Neural crest cell (in vitro differentiated cells): Measurements from ENCODE around the gene ROBO3. TPM values are rescaled to one million over a fixed set of nuclear protein-coding genes. Genes with fewer than 3 reads are reported as not detected.
A peak's percentile ranks its signal among the peaks of the same experiment; 100 is the strongest.

Experiments
- DNase-seq: peaks from one replicate; pipeline ENCODE4 v3.0.0; 2021; ENCODE audit warnings: low read depth, mixed read lengths, low spot score
- H3K27ac Mint-ChIP-seq: one replicate; pipeline ENCODE4 v1.8.0; 2021; ENCODE audit warnings: mild to moderate bottlenecking, mixed read lengths; ENCODE audit not compliant: unreplicated experiment
- H3K27me3 Mint-ChIP-seq: 2 replicates; pipeline ENCODE4 v1.8.0; 2021; ENCODE audit warnings: low read depth, mild to moderate bottlenecking, mixed read lengths
- H3K36me3 Mint-ChIP-seq: 2 replicates; pipeline ENCODE4 v1.8.0; 2021; ENCODE audit warnings: low read depth, mild to moderate bottlenecking, mixed read lengths
- H3K4me1 Mint-ChIP-seq: 2 replicates; pipeline ENCODE4 v1.8.0; 2021; ENCODE audit warnings: mixed read lengths
- H3K4me3 Mint-ChIP-seq: one replicate; pipeline ENCODE4 v1.8.0; 2021; ENCODE audit warnings: mild to moderate bottlenecking, mixed read lengths
- H3K9me3 Mint-ChIP-seq: 2 replicates; pipeline ENCODE4 v1.8.0; 2021; ENCODE audit warnings: mixed read lengths
- total RNA-seq: library from RNA; stranded (reverse); gene quantifications from 2 replicates; pipeline ENCODE4 v1.2.1, GENCODE V29; 2021
- TF ChIP-seq, protein P1 (sequence below): fragments of 200-600 bp; sonication (generic); conservative IDR thresholded peaks from 2 replicates; pipeline ENCODE4 v1.5.0; 2021; ENCODE audit warnings: antibody characterized with exemption, mild to moderate bottlenecking

ROBO3 gene
- total RNA-seq, 1 donor from 2014 or later, result 19.7 TPM

GRCh38 chr11:124863137-124863825 lies 2.0 kb upstream of the ROBO3 start:
- DNase-seq, result no peak
- Mint-ChIP-seq H3K4me1 (peaks cover 11% of the 10 kb centered on the region), H3K36me3 (no peaks in the 10 kb centered on the region), H3K27ac (no peak overlapping the region), H3K4me3 (no peak overlapping the region), H3K9me3 (no peaks in the 10 kb centered on the region), H3K27me3 (peaks cover 94% of the 10 kb centered on the region)
- TF ChIP-seq, protein P1, sequence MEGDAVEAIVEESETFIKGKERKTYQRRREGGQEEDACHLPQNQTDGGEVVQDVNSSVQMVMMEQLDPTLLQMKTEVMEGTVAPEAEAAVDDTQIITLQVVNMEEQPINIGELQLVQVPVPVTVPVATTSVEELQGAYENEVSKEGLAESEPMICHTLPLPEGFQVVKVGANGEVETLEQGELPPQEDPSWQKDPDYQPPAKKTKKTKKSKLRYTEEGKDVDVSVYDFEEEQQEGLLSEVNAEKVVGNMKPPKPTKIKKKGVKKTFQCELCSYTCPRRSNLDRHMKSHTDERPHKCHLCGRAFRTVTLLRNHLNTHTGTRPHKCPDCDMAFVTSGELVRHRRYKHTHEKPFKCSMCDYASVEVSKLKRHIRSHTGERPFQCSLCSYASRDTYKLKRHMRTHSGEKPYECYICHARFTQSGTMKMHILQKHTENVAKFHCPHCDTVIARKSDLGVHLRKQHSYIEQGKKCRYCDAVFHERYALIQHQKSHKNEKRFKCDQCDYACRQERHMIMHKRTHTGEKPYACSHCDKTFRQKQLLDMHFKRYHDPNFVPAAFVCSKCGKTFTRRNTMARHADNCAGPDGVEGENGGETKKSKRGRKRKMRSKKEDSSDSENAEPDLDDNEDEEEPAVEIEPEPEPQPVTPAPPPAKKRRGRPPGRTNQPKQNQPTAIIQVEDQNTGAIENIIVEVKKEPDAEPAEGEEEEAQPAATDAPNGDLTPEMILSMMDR, result no peak

DNA sequence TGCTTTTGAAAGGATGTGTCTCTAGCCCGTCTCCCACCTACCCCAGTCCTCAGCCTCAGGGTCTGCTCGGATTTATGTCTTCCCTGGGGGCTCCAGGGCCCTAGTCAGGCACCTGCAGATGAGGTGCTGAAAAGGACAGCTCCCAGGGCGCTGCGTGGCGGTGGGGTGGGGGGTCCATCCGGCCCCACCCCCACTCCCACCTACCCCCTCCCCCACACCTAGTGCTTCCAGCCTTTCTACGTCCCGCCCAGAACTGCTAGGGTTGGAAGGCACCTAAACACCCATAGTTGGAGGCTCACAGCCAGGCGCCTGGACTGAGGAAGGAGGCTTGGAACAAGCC lies 1.4 kb upstream of the ROBO3 start:
- peaks cover 96% of the 10 kb centered on the region for H3K27me3 Mint-ChIP-seq
- TF ChIP-seq, protein P1, result no peak
- H3K27ac Mint-ChIP-seq, result no peak overlapping the region
- peaks cover 11% of the 10 kb centered on the region for H3K4me1 Mint-ChIP-seq
- DNase-seq, result no peak
- H3K36me3 Mint-ChIP-seq, result no peaks in the 10 kb centered on the region
- no peaks in the 10 kb centered on the region for H3K9me3 Mint-ChIP-seq
- no peak overlapping the region for H3K4me3 Mint-ChIP-seq

- TF ChIP-seq, protein P1, result no peak
Measured at GRCh38 chr11:124864176-124864891, 898 bp upstream of the ROBO3 start.

GRCh38 chr11:124864892-124865180 lies 396 bp upstream of the ROBO3 start:
- Mint-ChIP-seq H3K27me3 (peaks cover 100% of the 10 kb centered on the region), H3K36me3 (no peaks in the 10 kb centered on the region), H3K4me1 (peaks cover 11% of the 10 kb centered on the region), H3K9me3 (no peaks in the 10 kb centered on the region), H3K27ac (no peak overlapping the region), H3K4me3 (no peak overlapping the region)
- no peak for DNase-seq
- TF ChIP-seq, protein P1, result no peak

More at GRCh38 chr11:124864176-124864891, 898 bp upstream of the ROBO3 start:
- H3K27ac Mint-ChIP-seq, result no peak overlapping the region
- peaks cover 11% of the 10 kb centered on the region for H3K4me1 Mint-ChIP-seq
- H3K36me3 Mint-ChIP-seq, result no peaks in the 10 kb centered on the region
- H3K9me3 Mint-ChIP-seq, result no peaks in the 10 kb centered on the region
- DNase-seq, result no peak
- peaks cover 99% of the 10 kb centered on the region for H3K27me3 Mint-ChIP-seq
- H3K4me3 Mint-ChIP-seq, result no peak overlapping the region

- Mint-ChIP-seq H3K4me1 (peaks cover 11% of the 10 kb centered on the region), H3K27ac (no peak overlapping the region)
Measured at GRCh38 chr11:124865902-124866851, 945 bp downstream of the ROBO3 start.

More at GRCh38 chr11:124865902-124866851, 945 bp downstream of the ROBO3 start:
- DNase-seq, result peak; percentile 58
- Mint-ChIP-seq H3K27me3 (peaks cover 100% of the 10 kb centered on the region), H3K36me3 (no peaks in the 10 kb centered on the region), H3K4me3 (no peak overlapping the region), H3K9me3 (no peaks in the 10 kb centered on the region)
- TF ChIP-seq, protein P1, result peak; percentile 81
